HCT116 (cell line): Measurements from ENCODE around the gene MIEF1. TPM values are rescaled to one million over a fixed set of nuclear protein-coding genes. Genes with fewer than 3 reads are reported as not detected.

ENCODE experiments used
- ATAC-seq: fragments of 200-7000 bp; cut with Tn5 transposase; 2 replicates; pipeline ENCODE4 v1.9.1; 2020; ENCODE audit warnings: mild to moderate bottlenecking, moderate library complexity
- BruUV-seq: library from RNA; stranded (reverse); fragments of 400-500 nt; replicated peaks from 2 replicates; lab custom pipeline; 2021; lab: Mats Ljungman, UMichigan
- CTCF ChIA-PET: fragments of 300-600 bp; sonication (Branson Sonifier 250); formaldehyde crosslinking; loops from one replicate; lab custom pipeline; 2021; ENCODE audit warnings: antibody characterized with exemption; lab: Charles Lee
- POLR2A ChIA-PET: fragments of 300-600, 350-600 bp; sonication (Branson Sonifier 250); formaldehyde crosslinking; loops from one replicate; lab custom pipeline; 2021; ENCODE audit warnings: antibody characterized with exemption; lab: Charles Lee
- RAD21 ChIA-PET, 2 experiments: fragments of 300-600 bp; sonication (Branson Sonifier 250); formaldehyde crosslinking; loops; one replicate each; lab custom pipeline; 2023; ENCODE audit warnings: low total read pairs in 2 of 2; ENCODE audit not compliant: uncharacterized antibody in 2 of 2, unreplicated experiment in 2 of 2, low non-redundant PET in 1 of 2; lab: Charles Lee
- DNase-seq: peaks from one replicate; pipeline ENCODE4 v3.0.0-alpha.2; 2010; ENCODE audit warnings: low read depth, low spot score
- H2AFZ ChIP-seq: fragments of 200-600 bp; shearing (Covaris generic), sonication (generic); 2 replicates; pipeline ENCODE4 v1.6.1; 2017; ENCODE audit warnings: low read depth, mixed run types, mixed read lengths, antibody characterized with exemption, low read length; ENCODE audit not compliant: poor library complexity, severe bottlenecking
- H3K27ac ChIP-seq: 2 replicates; pipeline ENCODE4 v1.5.1; 2012; ENCODE audit warnings: low read depth, low read length
- H3K27me3 ChIP-seq: fragments of 200-600 bp; sonication (generic); 2 replicates; pipeline ENCODE4 v1.6.1; 2016; ENCODE audit warnings: mixed run types, low read length, mixed read lengths; ENCODE audit not compliant: insufficient read depth
- H3K36me3 ChIP-seq, 2 experiments: fragments of 200-500 bp in 1 of 2; fragments of 200-600 bp in 1 of 2; sonication (Bioruptor generic) in 1 of 2; sonication (generic) in 1 of 2; 2 replicates each; pipeline versions ENCODE4 v1.5.1 to v1.6.1; 2014 to 2016; ENCODE audit warnings: low read length in 2 of 2, inconsistent platforms in 1 of 2, mixed read lengths in 1 of 2, mixed run types in 1 of 2; ENCODE audit not compliant: insufficient read depth in 2 of 2, control insufficient read depth in 1 of 2
- H3K4me1 ChIP-seq, 2 experiments: fragments of 200-600 bp in 1 of 2; sonication (generic) in 1 of 2; 2 replicates each; pipeline versions ENCODE4 v1.5.1 to v1.6.1; 2012 to 2017; ENCODE audit warnings: low read length in 2 of 2, inconsistent platforms in 1 of 2, mild to moderate bottlenecking in 1 of 2, mixed read lengths in 1 of 2, mixed run types in 1 of 2, moderate library complexity in 1 of 2; ENCODE audit not compliant: insufficient read depth in 2 of 2, control insufficient read depth in 1 of 2
- H3K4me2 ChIP-seq: fragments of 200-600 bp; sonication (generic); 2 replicates; pipeline ENCODE4 v1.6.1; 2017; ENCODE audit warnings: mixed run types, low read length, mixed read lengths
- H3K4me3 ChIP-seq, 2 experiments: fragments of 200-600 bp in 1 of 2; sonication (generic) in 1 of 2; replicated peaks in 1 of 2; 2 replicates each; pipeline ENCODE4 v1.5.1; 2011 to 2016; ENCODE audit warnings: low read length in 2 of 2, control low read depth in 1 of 2, low read depth in 1 of 2, mild to moderate bottlenecking in 1 of 2, mixed read lengths in 1 of 2, mixed run types in 1 of 2
- H3K79me2 ChIP-seq: fragments of 200-600 bp; sonication (generic); 2 replicates; pipeline ENCODE4 v1.6.1; 2017; ENCODE audit warnings: mild to moderate bottlenecking, mixed run types, low read length, moderate library complexity, mixed read lengths; ENCODE audit not compliant: insufficient read depth
- H3K9ac ChIP-seq: fragments of 200-600 bp; sonication (generic); 2 replicates; pipeline ENCODE4 v1.6.1; 2016; ENCODE audit warnings: low read length, mixed read lengths
- H3K9me2 ChIP-seq: fragments of 200-600 bp; sonication (generic), shearing (Covaris generic); 2 replicates; pipeline ENCODE4 v1.6.1; 2017; ENCODE audit warnings: mixed run types, mild to moderate bottlenecking, moderate library complexity; ENCODE audit not compliant: insufficient read depth
- H3K9me3 ChIP-seq, 2 experiments: fragments of 200-500 bp in 1 of 2; fragments of 200-600 bp in 1 of 2; sonication (Bioruptor generic) in 1 of 2; sonication (generic) in 1 of 2; 2 replicates each; pipeline ENCODE4 v1.6.1; 2014 to 2017; ENCODE audit warnings: low read length in 2 of 2, mixed read lengths in 2 of 2, inconsistent platforms in 1 of 2, low read depth in 1 of 2, mild to moderate bottlenecking in 1 of 2, mixed run types in 1 of 2, moderate library complexity in 1 of 2; ENCODE audit not compliant: control insufficient read depth in 1 of 2, insufficient read depth in 1 of 2
- H4K20me1 ChIP-seq: fragments of 200-600 bp; sonication (generic), shearing (Covaris generic); 2 replicates; pipeline ENCODE4 v1.6.1; 2017; ENCODE audit warnings: mixed run types, mild to moderate bottlenecking, moderate library complexity; ENCODE audit not compliant: insufficient read depth
- CBX3 ChIP-seq: IDR thresholded peaks from 2 replicates; pipeline ENCODE4 v1.6.1; 2012; ENCODE audit warnings: low read depth
- JUND ChIP-seq: IDR thresholded peaks from 2 replicates; pipeline ENCODE4 v1.6.1; 2012
- YY1 ChIP-seq: IDR thresholded peaks from 2 replicates; pipeline ENCODE4 v1.6.1; 2011; ENCODE audit warnings: low read length, low read depth, moderate library complexity, mild to moderate bottlenecking; ENCODE audit not compliant: insufficient replicate concordance; ENCODE audit errors: extremely low read depth
- intact Hi-C: fragments of 100-400 bp; cut with micrococcal nuclease; formaldehyde crosslinking; loops from 2 replicates; pipeline ENCODE4 v1.10.0; 2022
- total RNA-seq: library from RNA; stranded (reverse); gene quantifications from one replicate; pipeline ENCODE4 v1.2.1, GENCODE V29; 2021; ENCODE audit not compliant: unreplicated experiment
- TF ChIP-seq, protein P1 (sequence below): IDR thresholded peaks from 2 replicates; pipeline ENCODE4 v1.6.1; 2012; ENCODE audit warnings: low read depth

Gene MIEF1
- total RNA-seq, 1 experiment from 2014 or later, result 42.8 TPM

DNA sequence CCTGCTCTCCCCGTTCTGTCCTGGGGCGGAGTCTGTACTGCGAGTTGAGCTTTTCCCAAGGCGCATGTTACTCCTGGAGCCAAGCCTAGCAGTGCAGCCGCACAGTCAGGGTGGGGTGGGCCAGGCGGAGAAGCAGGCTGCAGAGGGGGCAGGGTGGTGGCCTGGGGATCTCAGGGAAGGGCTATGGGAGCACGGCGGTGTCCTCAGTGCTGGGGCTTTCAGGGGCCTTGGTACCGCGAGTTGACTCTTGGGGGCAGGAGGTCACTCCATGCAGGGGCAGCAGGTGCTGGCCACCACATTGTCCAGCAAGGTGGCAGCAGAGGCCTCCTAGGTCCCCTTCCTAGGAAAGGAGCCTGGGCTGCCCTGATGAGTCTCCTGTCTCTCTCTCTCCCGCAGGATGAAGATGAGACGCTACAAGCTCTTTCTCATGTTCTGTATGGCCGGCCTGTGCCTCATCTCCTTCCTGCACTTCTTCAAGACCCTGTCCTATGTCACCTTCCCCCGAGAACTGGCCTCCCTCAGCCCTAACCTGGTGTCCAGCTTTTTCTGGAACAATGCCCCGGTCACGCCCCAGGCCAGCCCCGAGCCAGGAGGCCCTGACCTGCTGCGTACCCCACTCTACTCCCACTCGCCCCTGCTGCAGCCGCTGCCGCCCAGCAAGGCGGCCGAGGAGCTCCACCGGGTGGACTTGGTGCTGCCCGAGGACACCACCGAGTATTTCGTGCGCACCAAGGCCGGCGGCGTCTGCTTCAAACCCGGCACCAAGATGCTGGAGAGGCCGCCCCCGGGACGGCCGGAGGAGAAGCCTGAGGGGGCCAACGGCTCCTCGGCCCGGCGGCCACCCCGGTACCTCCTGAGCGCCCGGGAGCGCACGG lies 14.9 kb upstream of the MIEF1 start (continued):
- TF ChIP-seq, protein P1, sequence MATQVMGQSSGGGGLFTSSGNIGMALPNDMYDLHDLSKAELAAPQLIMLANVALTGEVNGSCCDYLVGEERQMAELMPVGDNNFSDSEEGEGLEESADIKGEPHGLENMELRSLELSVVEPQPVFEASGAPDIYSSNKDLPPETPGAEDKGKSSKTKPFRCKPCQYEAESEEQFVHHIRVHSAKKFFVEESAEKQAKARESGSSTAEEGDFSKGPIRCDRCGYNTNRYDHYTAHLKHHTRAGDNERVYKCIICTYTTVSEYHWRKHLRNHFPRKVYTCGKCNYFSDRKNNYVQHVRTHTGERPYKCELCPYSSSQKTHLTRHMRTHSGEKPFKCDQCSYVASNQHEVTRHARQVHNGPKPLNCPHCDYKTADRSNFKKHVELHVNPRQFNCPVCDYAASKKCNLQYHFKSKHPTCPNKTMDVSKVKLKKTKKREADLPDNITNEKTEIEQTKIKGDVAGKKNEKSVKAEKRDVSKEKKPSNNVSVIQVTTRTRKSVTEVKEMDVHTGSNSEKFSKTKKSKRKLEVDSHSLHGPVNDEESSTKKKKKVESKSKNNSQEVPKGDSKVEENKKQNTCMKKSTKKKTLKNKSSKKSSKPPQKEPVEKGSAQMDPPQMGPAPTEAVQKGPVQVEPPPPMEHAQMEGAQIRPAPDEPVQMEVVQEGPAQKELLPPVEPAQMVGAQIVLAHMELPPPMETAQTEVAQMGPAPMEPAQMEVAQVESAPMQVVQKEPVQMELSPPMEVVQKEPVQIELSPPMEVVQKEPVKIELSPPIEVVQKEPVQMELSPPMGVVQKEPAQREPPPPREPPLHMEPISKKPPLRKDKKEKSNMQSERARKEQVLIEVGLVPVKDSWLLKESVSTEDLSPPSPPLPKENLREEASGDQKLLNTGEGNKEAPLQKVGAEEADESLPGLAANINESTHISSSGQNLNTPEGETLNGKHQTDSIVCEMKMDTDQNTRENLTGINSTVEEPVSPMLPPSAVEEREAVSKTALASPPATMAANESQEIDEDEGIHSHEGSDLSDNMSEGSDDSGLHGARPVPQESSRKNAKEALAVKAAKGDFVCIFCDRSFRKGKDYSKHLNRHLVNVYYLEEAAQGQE, result no peak
- TF ChIP-seq YY1 (no peak), JUND (no peak)

DNA sequence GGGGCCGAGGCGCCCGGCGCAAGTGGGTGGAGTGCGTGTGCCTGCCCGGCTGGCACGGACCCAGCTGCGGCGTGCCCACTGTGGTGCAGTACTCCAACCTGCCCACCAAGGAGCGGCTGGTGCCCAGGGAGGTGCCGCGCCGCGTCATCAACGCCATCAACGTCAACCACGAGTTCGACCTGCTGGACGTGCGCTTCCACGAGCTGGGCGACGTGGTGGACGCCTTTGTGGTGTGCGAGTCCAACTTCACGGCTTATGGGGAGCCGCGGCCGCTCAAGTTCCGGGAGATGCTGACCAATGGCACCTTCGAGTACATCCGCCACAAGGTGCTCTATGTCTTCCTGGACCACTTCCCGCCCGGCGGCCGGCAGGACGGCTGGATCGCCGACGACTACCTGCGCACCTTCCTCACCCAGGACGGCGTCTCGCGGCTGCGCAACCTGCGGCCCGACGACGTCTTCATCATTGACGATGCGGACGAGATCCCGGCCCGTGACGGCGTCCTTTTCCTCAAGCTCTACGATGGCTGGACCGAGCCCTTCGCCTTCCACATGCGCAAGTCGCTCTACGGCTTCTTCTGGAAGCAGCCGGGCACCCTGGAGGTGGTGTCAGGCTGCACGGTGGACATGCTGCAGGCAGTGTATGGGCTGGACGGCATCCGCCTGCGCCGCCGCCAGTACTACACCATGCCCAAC lies 14.1 kb upstream of the MIEF1 start:
- ChIA-PET POLR2A (no interaction called here), CTCF (no interaction called here)

More for the DNA sequence above, 14.1 kb upstream of the MIEF1 start:
- no peak for DNase-seq
- no peaks in the 10 kb centered on the region for H3K36me3 ChIP-seq
- no peaks in the 10 kb centered on the region for H4K20me1 ChIP-seq
- H3K79me2 ChIP-seq, result no peaks in the 10 kb centered on the region
- BruUV-seq, result no TSS peak
- no peaks in the 10 kb centered on the region for H3K27me3 ChIP-seq
- H3K27ac ChIP-seq, result no peak overlapping the region
- H3K9me2 ChIP-seq, result no peaks in the 10 kb centered on the region
- H3K9ac ChIP-seq, result no peak overlapping the region
- peaks cover 0 to 6% of the 10 kb centered on the region in 2 experiments; a peak in 2 of 4 replicates for H3K4me1 ChIP-seq
- no peak for TF ChIP-seq CBX3
- TF ChIP-seq, all 23 proteins: peak for 0
- H3K9me3 ChIP-seq, result no peaks in the 10 kb centered on the region
- H3K4me3 ChIP-seq, result no peak overlapping the region
- intact Hi-C loops, result no loop called here
- H3K4me2 ChIP-seq, result no peak overlapping the region
- no peak for ATAC-seq
- RAD21 ChIA-PET, result no interaction called here
- no peak overlapping the region for H2AFZ ChIP-seq
